Fibroblast of mammary gland (primary cell): ENCODE measurements around the gene SOAT2.
A peak's percentile ranks its signal among the peaks of the same experiment; 100 is the strongest.

Experiments used
- DNase-seq: peaks from one replicate; pipeline ENCODE4 v3.0.0-alpha.2; 2010; ENCODE audit warnings: low read depth
- H3K4me3 ChIP-seq: 2 replicates; pipeline ENCODE4 v1.5.1; 2011; ENCODE audit warnings: low read depth, mild to moderate bottlenecking, low read length, moderate library complexity; ENCODE audit not compliant: control insufficient read depth
- TF ChIP-seq, protein P1 (sequence below): conservative IDR thresholded peaks from 2 replicates; pipeline ENCODE4 v1.5.1; 2011; ENCODE audit warnings: low read depth, low read length, inconsistent platforms; ENCODE audit not compliant: control insufficient read depth, insufficient read depth

SOAT2 gene

DNA sequence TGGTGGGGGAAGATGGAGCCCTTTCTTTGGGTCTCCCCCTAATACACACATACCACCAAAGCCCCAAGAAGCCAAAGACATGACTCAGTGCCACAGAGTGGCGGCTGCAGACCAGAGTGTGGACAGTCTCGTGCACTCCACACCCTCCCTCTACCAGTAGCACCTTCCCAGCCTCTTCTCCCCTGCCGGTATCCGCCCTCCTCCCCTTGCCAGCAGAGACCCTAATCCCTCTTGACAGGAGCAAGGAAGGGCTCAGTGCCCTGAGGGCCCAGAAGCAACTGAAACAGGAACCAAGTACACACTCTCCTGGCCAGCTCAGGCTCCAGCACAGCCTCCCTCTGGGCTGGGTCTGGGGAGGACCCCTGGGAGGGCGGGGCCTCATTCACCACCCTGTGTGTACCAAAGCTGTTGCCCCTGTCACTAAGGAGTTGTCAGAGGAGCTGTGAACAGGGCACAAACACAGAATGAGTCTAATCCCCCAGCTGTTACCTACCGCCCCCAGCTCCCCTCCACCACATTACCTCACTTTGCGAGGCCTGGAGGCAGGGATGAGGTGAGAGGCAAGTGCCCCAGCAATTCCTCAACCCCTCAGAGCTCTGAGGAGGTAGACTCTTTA is 32.3 kb upstream of the SOAT2 start:
- TF ChIP-seq, protein P1, sequence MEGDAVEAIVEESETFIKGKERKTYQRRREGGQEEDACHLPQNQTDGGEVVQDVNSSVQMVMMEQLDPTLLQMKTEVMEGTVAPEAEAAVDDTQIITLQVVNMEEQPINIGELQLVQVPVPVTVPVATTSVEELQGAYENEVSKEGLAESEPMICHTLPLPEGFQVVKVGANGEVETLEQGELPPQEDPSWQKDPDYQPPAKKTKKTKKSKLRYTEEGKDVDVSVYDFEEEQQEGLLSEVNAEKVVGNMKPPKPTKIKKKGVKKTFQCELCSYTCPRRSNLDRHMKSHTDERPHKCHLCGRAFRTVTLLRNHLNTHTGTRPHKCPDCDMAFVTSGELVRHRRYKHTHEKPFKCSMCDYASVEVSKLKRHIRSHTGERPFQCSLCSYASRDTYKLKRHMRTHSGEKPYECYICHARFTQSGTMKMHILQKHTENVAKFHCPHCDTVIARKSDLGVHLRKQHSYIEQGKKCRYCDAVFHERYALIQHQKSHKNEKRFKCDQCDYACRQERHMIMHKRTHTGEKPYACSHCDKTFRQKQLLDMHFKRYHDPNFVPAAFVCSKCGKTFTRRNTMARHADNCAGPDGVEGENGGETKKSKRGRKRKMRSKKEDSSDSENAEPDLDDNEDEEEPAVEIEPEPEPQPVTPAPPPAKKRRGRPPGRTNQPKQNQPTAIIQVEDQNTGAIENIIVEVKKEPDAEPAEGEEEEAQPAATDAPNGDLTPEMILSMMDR: no peak
- H3K4me3 ChIP-seq: no peak overlapping the region
- DNase-seq: no peak

DNA sequence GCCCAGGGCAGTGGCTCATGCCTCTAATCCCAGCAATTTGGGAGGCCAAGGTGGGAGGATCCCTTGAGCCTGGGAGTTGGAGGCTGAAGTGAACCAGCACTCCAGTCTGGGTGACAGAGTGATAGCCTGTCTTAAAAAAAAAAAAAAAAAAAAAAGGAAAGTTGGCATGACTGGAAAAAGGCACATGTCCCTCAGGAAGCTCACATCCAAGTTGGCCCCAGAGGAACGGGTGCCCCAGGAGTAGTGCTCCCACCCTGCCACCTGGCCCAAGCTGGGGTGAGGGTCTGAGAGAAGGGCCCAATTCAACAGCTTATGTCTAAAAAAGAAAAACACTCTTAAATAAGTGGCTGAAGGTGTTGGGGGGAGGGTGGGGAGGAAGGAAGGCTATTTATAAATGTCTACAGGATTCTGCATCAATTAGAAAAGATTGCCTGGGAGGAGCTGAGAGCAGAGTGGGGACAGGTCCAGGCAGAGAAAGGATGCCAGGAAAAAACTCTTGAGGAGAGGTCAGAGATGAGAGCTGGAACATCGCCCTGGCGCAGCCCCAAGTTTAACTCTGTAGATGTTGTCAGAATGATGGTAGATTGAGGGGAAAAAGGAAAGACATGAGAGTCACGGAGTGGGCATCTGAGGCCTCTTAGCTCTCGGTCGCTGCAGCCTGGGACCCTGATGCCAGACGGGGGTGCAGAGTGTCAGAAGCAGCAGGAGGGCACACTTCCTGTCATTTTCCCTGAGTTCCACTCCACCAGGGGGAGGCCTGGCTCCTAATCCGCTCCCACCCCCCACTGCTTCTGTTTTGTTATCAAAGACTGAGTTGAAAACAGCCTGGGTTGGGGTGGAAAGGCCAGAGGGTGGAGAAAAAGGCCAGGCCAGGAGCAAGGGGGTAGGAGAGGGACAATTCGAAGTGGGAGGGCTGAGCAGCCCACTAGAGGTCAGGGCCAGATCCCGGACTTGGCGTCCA is 31.4 kb upstream of the SOAT2 start:
- peak; percentile 76 for DNase-seq
- no peak overlapping the region for H3K4me3 ChIP-seq
- TF ChIP-seq, protein P1: peak; percentile 38

DNA sequence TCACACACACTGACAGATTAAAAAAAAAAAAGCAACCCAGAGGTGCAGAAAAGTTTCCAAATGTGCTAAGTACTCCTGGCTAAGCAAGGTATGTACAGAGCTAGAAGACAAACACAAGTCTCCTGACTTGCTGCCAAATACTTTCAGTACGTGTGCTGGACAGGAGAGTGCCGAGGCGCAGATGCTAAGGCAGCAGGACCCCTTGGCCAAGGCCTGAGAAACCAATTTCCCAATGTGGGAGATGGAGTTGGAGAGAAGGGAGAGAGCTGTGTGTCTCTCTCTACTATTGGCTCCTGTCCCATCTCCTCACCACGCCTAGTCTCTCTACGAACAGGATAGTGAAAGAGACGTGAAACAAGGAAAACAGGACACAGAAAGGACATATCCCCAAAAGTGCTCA is 29.4 kb upstream of the SOAT2 start:
- TF ChIP-seq, protein P1: no peak

DNA sequence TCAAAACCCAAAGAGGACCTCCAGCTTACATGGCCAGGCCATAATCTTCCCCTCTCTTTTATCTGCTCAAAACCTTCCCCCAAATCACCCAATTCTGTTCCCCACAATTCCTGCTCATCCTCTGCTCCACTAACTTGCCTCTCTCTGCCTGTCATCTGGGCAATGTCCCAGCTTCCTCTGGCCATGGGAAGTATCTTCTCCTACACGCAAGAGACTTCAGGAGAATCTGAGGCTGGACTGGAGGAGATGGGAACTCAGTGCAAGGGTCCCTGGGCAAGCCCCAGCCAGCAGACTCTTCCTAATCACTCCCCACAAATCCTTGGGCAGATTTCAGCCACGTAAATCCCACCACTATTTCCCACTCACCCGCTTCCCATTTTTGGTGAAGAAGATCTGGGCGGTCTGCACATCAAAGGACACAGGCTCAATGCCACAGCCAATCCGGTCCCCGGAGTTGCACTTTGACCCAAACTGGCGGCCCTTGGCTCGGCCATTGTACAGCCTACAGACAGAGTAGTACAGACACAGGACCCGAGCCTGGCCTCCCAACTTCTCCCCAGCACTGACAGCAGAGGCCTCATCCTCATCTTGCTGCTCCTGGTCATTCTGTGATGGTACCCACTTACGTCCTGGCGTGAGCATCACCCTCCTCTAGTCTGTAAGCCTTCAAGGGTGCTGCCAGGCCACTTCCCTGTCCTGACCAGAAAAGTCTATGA is 28.8 kb upstream of the SOAT2 start:
- TF ChIP-seq, protein P1: no peak
- no peak for DNase-seq
- no peak overlapping the region for H3K4me3 ChIP-seq

More for the DNA sequence above, 29.4 kb upstream of the SOAT2 start:
- DNase-seq: peak; percentile 31
- no peak overlapping the region for H3K4me3 ChIP-seq

DNA sequence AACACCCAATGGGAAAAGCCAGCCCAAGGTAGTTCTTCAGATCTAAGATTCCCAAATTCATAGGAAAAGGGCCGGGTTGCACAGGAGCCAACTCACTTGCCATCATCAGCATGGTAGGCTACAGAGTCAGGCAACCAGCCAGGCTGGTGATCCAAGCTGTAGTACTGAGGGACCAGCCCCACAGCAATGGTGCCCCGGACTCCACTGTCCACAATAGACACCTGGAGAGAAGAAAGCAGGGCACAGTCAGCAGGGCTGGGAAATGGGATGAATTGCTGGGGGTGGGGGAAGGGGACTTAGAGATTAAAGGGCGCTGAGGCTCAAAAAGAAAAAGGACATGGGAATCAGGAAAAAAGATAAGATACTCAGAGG is 28.3 kb upstream of the SOAT2 start:
- DNase-seq: no peak
- TF ChIP-seq, protein P1: no peak

DNA sequence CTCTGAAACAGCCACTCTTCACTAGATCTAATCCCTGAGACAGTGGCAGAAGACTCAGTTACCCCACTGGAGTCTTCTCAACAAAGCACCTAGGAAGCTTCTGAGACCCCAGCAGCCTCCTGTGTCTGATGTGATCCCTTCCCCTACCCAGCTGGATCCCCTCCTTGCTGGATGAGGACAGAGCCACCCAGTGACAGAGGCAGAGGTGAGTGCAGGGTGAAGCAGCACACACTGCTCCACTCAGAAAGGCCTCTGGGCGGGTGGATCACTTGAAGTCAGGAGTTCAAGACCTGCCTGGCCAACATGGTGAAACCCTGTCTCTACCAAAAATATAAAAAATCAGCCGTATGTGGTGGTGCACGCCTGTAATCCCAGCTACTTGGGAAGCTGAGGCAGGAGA is 26.8 kb upstream of the SOAT2 start:
- TF ChIP-seq, protein P1: no peak
- no peak for DNase-seq
- H3K4me3 ChIP-seq: no peak overlapping the region

More for the DNA sequence above, 28.3 kb upstream of the SOAT2 start:
- no peak overlapping the region for H3K4me3 ChIP-seq
